Gastrocnemius medialis (tissue), 4 donors: ENCODE measurements around the gene MSI2. TPM values are rescaled to one million over a fixed set of nuclear protein-coding genes. Genes with fewer than 3 reads are reported as not detected.
A peak's percentile ranks its signal among the peaks of the same experiment; 100 is the strongest.

Source experiments
- ATAC-seq, 2 donors: fragments of 150-250 bp; one replicate each; pipeline ENCODE4 v1.9.1; 2016
- DNase-seq, 2 donors: peaks; one replicate each; pipeline ENCODE4 v3.0.0-alpha.2; 2019
- H3K27ac ChIP-seq, 4 donors: fragments of 200-600 bp; sonication (generic); 1 replicate in 1 of 4; 2 replicates in 3 of 4; pipeline ENCODE4 v1.5.1; 2016 to 2018; ENCODE audit warnings: mild to moderate bottlenecking in 2 of 4, moderate library complexity in 1 of 4
- H3K27me3 ChIP-seq, 3 donors: fragments of 200-600 bp; sonication (generic) in 2 of 3; 1 replicate in 1 of 3; 2 replicates in 2 of 3; pipeline versions ENCODE4 v1.5.1 to v1.6.0; 2016 to 2019; ENCODE audit warnings: mild to moderate bottlenecking in 1 of 3, moderate library complexity in 1 of 3
- H3K36me3 ChIP-seq, 2 donors: fragments of 200-600 bp; sonication (generic) in 1 of 2; one replicate each; pipeline ENCODE4 v1.5.1; 2017 to 2018
- H3K4me1 ChIP-seq, 2 donors: fragments of 200-600 bp; sonication (generic) in 1 of 2; one replicate each; pipeline ENCODE4 v1.5.1; 2016 to 2017; ENCODE audit warnings: mild to moderate bottlenecking in 2 of 2
- H3K4me3 ChIP-seq, 4 donors: fragments of 200-600 bp; sonication (generic) in 3 of 4; 1 replicate in 1 of 4; 2 replicates in 3 of 4; pipeline ENCODE4 v1.5.1; 2016 to 2019; ENCODE audit warnings: mild to moderate bottlenecking in 2 of 4
- H3K9me3 ChIP-seq, 3 donors: fragments of 200-600 bp; sonication (generic) in 2 of 3; 1 replicate in 1 of 3; 2 replicates in 2 of 3; pipeline ENCODE4 v1.5.1; 2016 to 2019
- CTCF ChIP-seq, 5 experiments: fragments of 450-650 bp in 3 of 5; fragments of 200-600 bp in 2 of 5; sonication (generic) in 2 of 5; IDR thresholded peaks in 4 of 5; conservative IDR thresholded peaks in 1 of 5; 1 replicate in 4 of 5; 2 replicates in 1 of 5; pipeline ENCODE4 v1.5.1; 2016 to 2019; ENCODE audit warnings: antibody characterized with exemption in 5 of 5, mild to moderate bottlenecking in 3 of 5, moderate library complexity in 3 of 5
- POLR2A ChIP-seq, 2 donors: fragments of 450-650 bp; IDR thresholded peaks; one replicate each; pipeline ENCODE4 v1.6.1; 2017; ENCODE audit warnings: antibody characterized with exemption in 2 of 2, mild to moderate bottlenecking in 2 of 2, moderate library complexity in 2 of 2
- in situ Hi-C, 4 donors: fragments of 200-750 bp; cut with MboI; loops; one replicate each; pipeline versions ENCODE4 v1.15.0 to v1.8.0; 2017; ENCODE audit warnings: low sequenced_read_pairs in 4 of 4
- intact Hi-C: fragments of 100-400 bp; cut with DNase I; formaldehyde crosslinking; loops from one replicate; pipeline ENCODE4 v1.15.1; 2023; ENCODE audit warnings: low total_unique reads
- total RNA-seq, 4 donors: library from RNA; depleted of rRNA; stranded (reverse); fragments of >200 nt; gene quantifications; one replicate each; pipeline versions ENCODE4 v1.1.0 to v1.2.3, GENCODE V29; 2016

The MSI2 gene
- total RNA-seq, 4 donors from 2014 or later = 33.1 to 66.2 (median 48.5) TPM

GRCh38 chr17:57572600-57572999 is 316.3 kb downstream of the MSI2 start:
- H3K9me3 ChIP-seq = no peaks in the 10 kb centered on the region
- TF ChIP-seq CTCF (IDR thresholded peaks at IDR 0.05 in 4 of 5, conservative IDR thresholded peaks at IDR 0.05 in 1 of 5) = no peak
- peak in 1 of 2 donors; percentile 28 for TF ChIP-seq POLR2A (IDR thresholded peaks at IDR 0.05)
- in situ Hi-C loops (no loop called here), intact Hi-C loops (loop anchor here (10.0 kb wide), 1 partner anchor 288 kb away; no protein-coding TSS in a partner anchor)
- no peak overlapping the region for H3K4me3 ChIP-seq
- H3K27ac ChIP-seq = peak overlapping the region; percentile 55 to 87 (median 76)
- H3K4me1 ChIP-seq = peaks cover 49 to 50% of the 10 kb centered on the region in 2 donors
- no peaks in the 10 kb centered on the region for H3K27me3 ChIP-seq
- ATAC-seq (peak; percentile 76), DNase-seq (peak; percentile 50 to 82)
- no peaks in the 10 kb centered on the region for H3K36me3 ChIP-seq

GRCh38 chr17:57574040-57574513 is 317.8 kb downstream of the MSI2 start:
- no peaks in the 10 kb centered on the region for H3K36me3 ChIP-seq
- intact Hi-C loops = loop anchor here (10.0 kb wide), 1 partner anchor 289 kb away; no protein-coding TSS in a partner anchor
- peak in 1 of 2 donors; percentile 78 for DNase-seq
- H3K4me1 ChIP-seq = peaks cover 57 to 64% of the 10 kb centered on the region in 2 donors
- no peaks in the 10 kb centered on the region for H3K9me3 ChIP-seq
- peak in 1 of 2 donors; percentile 14 for ATAC-seq
- H3K27me3 ChIP-seq = no peaks in the 10 kb centered on the region
- H3K27ac ChIP-seq = peak overlapping the region; percentile 55 to 87 (median 76)
- H3K4me3 ChIP-seq = no peak overlapping the region
- in situ Hi-C loops = no loop called here
- TF ChIP-seq POLR2A (IDR thresholded peaks at IDR 0.05) = no peak
- TF ChIP-seq CTCF (IDR thresholded peaks at IDR 0.05 in 4 of 5, conservative IDR thresholded peaks at IDR 0.05 in 1 of 5) = no peak

GRCh38 chr17:57576744-57577143 is 320.4 kb downstream of the MSI2 start:
- in situ Hi-C loops (loop anchor here in 1 of 4 donors (25.0 kb wide), 1 partner anchor 411 kb away; the partner anchor contains the start of gene VEZF1), intact Hi-C loops (loop anchor here (10.0 kb wide), 1 partner anchor 292 kb away; no protein-coding TSS in a partner anchor)
- ATAC-seq (no peak), DNase-seq (no peak)
- TF ChIP-seq CTCF (IDR thresholded peaks at IDR 0.05 in 4 of 5, conservative IDR thresholded peaks at IDR 0.05 in 1 of 5) (no peak), POLR2A (IDR thresholded peaks at IDR 0.05) (no peak)
- Histone ChIP-seq H3K9me3 (no peaks in the 10 kb centered on the region), H3K27ac (peak overlapping the region in 2 of 4 donors; percentile 81 to 82), H3K27me3 (no peaks in the 10 kb centered on the region), H3K4me1 (peaks cover 44 to 51% of the 10 kb centered on the region in 2 donors), H3K4me3 (no peak overlapping the region), H3K36me3 (no peaks in the 10 kb centered on the region)

- Histone ChIP-seq H3K27me3 (no peaks in the 10 kb centered on the region), H3K4me1 (peaks cover 31 to 38% of the 10 kb centered on the region in 2 donors), H3K36me3 (no peaks in the 10 kb centered on the region), H3K27ac (peak overlapping the region; percentile 46 to 82 (median 70)), H3K4me3 (peak overlapping the region; percentile 1 to 36 (median 17)), H3K9me3 (no peaks in the 10 kb centered on the region)
- DNase-seq = peak; percentile 41 to 60
- intact Hi-C loops = loop anchor here (10.0 kb wide), 1 partner anchor 293 kb away; no protein-coding TSS in a partner anchor
- in situ Hi-C loops = loop anchor here in 1 of 4 donors (25.0 kb wide), 1 partner anchor 409 kb away; the partner anchor contains the start of gene VEZF1
- no peak for TF ChIP-seq POLR2A (IDR thresholded peaks at IDR 0.05)
- no peak for TF ChIP-seq CTCF (IDR thresholded peaks at IDR 0.05 in 4 of 5, conservative IDR thresholded peaks at IDR 0.05 in 1 of 5)
- ATAC-seq = peak; percentile 66 to 72
Observed at GRCh38 chr17:57577751-57578607, 321.7 kb downstream of the MSI2 start.
